HS-27A (cell line): ENCODE results near the gene PLA2G5.
"Not testable (repeated sequence)": the region's sequence is repeated elsewhere in the genome, so short reads cannot be mapped to it uniquely, and the experiment has no call there.

Experiments used
- DNase-seq: peaks from one replicate; pipeline ENCODE4 v3.0.0-alpha.2; 2012; ENCODE audit warnings: low read depth, missing footprints

The PLA2G5 gene

GRCh38 chr1:20069874-20070273, at the start of gene PLA2G5:
TSS of gene PLA2G5 (plus strand) at chr1:20070194. CDS start at chr1:20084831, 14,637 bp downstream.
- no peak for DNase-seq

- DNase-seq: no peak
Measured at GRCh38 chr1:20028125-20028524, 41.9 kb upstream of the PLA2G5 start.

GRCh38 chr1:20028726-20029125, 41.3 kb upstream of the PLA2G5 start:
- no peak for DNase-seq

GRCh38 chr1:20029178-20029912, 40.6 kb upstream of the PLA2G5 start:
- DNase-seq: no peak

GRCh38 chr1:20030436-20031151, 39.4 kb upstream of the PLA2G5 start:
- DNase-seq: not testable (repeated sequence)

- DNase-seq: no peak
Measured at GRCh38 chr1:20031161-20031560, 38.8 kb upstream of the PLA2G5 start.

- DNase-seq: no peak
Measured at GRCh38 chr1:20031836-20032235, 38.2 kb upstream of the PLA2G5 start.

GRCh38 chr1:20032425-20032824, 37.6 kb upstream of the PLA2G5 start:
- no peak for DNase-seq

GRCh38 chr1:20033420-20033819, 36.6 kb upstream of the PLA2G5 start:
- no peak for DNase-seq

- DNase-seq: no peak
Measured at GRCh38 chr1:20035114-20035513, 34.9 kb upstream of the PLA2G5 start.

- no peak for DNase-seq
Measured at GRCh38 chr1:20037877-20038276, 32.1 kb upstream of the PLA2G5 start.

- DNase-seq: no peak
Measured at GRCh38 chr1:20047096-20047495, 22.9 kb upstream of the PLA2G5 start.

GRCh38 chr1:20048563-20048962, 21.4 kb upstream of the PLA2G5 start:
- no peak for DNase-seq

- DNase-seq: not testable (repeated sequence)
Measured at GRCh38 chr1:20049056-20049798, 20.8 kb upstream of the PLA2G5 start.

GRCh38 chr1:20051218-20051829, 18.7 kb upstream of the PLA2G5 start:
- DNase-seq: no peak

GRCh38 chr1:20052386-20052785, 17.6 kb upstream of the PLA2G5 start:
- no peak for DNase-seq

- no peak for DNase-seq
Measured at GRCh38 chr1:20057886-20058420, 12.0 kb upstream of the PLA2G5 start.

- DNase-seq: no peak
Measured at GRCh38 chr1:20058531-20058930, 11.5 kb upstream of the PLA2G5 start.

- no peak for DNase-seq
Measured at GRCh38 chr1:20059847-20060246, 10.1 kb upstream of the PLA2G5 start.

GRCh38 chr1:20060791-20061190, 9.2 kb upstream of the PLA2G5 start:
- not testable (repeated sequence) for DNase-seq

GRCh38 chr1:20061866-20062265, 8.1 kb upstream of the PLA2G5 start:
- DNase-seq: no peak

GRCh38 chr1:20063861-20064292, 6.1 kb upstream of the PLA2G5 start:
- DNase-seq: peak; percentile 17
